ENCODE data around the gene SLC7A11.

Gene SLC7A11

DNA sequence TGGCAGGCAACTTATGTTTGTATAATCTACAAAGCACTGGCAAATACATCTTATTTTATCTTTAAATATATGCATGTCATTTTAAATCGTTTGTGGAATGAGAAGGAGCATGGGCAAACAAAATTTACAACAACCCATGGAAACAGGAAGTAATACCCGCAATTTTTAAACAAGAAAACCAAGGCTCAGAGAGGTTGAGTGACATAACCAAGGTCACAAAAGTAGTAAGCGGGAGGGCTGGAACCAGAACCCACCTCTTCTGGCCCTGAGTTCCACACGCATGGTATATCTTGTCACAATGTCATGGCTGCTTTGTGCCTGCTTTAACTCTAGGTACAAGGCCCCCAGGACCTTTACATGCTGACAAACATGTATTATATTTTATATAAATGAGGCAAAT, 52.9 kb downstream of the SLC7A11 start:
- H3K4me3 ChIP-seq (replicated peaks; ENCODE audit: low read depth, low read length): no peak overlapping the region
- DNase-seq (ENCODE audit: low read depth): no peak
- no peak for TF ChIP-seq CTCF (IDR thresholded peaks at IDR 0.05; ENCODE audit: low read length, missing control alignments)

DNA sequence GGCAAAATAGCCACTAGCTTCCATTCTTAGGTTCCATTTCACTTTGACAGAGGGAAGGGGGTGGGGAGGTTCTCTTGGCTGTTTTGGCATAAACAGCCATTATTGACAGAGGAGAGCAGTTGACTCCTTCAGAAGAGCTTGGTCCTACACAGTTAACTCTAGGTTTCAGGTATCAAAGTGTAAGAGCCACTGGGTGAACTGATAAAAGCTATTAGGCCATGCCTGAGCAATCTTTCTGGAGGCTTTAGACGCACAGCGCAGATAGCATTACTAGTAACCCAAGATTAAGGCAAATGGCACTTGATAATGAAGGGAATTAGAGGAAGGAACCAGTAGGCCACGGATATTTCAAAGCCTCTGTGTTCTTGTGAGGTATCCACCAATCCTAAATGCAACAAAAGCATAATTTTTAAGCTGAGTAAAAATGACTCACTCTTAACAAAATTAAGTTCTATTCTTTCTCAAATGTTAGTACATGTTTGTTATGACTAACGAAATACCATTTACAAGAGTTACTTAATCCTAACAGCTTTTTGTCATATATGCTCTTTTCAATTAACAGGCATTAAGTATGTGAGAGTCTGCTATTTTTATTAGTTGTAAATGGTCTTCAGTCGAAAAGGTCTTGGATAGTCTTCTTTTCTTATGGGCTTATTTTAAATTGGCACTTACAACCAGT, 53.6 kb downstream of the SLC7A11 start:
- TF ChIP-seq CTCF (IDR thresholded peaks at IDR 0.05; ENCODE audit: low read length, missing control alignments): no peak
- H3K4me3 ChIP-seq (replicated peaks; ENCODE audit: low read depth, low read length): no peak overlapping the region
- no peak for DNase-seq (ENCODE audit: low read depth)

- H3K4me3 ChIP-seq (replicated peaks; ENCODE audit: low read depth, low read length): no peak overlapping the region
- TF ChIP-seq CTCF (IDR thresholded peaks at IDR 0.05; ENCODE audit: low read length, missing control alignments): no peak
- DNase-seq (ENCODE audit: low read depth): no peak
These were observed 56.1 kb downstream of the SLC7A11 start for GRCh38 chr4:138185859-138186645.

DNA sequence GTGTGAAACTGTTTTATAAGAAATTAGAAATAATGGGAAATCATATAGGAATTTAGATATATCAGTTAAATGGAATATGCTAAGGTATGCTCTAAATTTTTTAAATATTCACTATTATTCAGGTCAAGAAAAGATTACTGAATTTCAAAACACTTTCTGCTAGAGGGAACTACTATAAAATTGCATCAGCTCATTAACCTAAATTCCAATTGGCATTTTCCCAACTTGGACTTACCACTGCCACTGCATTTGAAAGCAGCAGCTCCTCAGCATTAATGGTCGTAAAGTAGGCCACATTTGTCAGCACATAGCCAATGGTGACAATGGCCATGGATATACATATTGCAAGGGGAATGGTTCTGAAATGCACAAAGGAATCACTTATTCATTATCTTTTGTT, 57.3 kb downstream of the SLC7A11 start:
- TF ChIP-seq CTCF (IDR thresholded peaks at IDR 0.05; ENCODE audit: low read length, missing control alignments): no peak
- no peak overlapping the region for H3K4me3 ChIP-seq (replicated peaks; ENCODE audit: low read depth, low read length)
- DNase-seq (ENCODE audit: low read depth): no peak

DNA sequence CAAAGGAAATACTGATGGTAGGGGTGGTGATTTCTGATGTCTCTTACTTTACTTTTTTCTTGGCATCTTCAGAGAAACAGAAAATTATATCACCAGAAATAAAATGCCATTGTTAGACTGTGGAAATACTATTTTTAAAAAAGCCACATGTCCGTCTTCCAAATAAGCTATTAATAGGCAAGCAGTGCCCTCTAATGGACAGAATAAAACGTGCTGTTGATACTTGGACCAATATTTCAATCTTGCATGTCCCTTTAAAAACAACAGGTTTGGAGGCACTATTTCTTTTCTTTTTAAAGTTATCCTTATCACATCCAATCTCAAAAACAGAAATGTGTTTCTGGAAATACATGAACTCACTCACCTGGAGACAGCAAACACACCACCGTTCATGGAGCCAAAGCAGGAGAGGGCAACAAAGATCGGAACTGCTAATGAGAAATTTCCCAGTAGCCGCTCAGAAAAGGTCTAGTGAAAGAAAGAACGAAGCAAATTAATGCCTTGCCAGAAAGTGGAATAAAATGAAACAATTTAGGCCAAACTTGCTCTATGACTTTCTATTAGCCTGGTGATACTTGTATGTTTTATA, 59.2 kb downstream of the SLC7A11 start:
- TF ChIP-seq CTCF (IDR thresholded peaks at IDR 0.05; ENCODE audit: low read length, missing control alignments): peak; percentile 67
- peak; percentile 89 for DNase-seq (ENCODE audit: low read depth)
- H3K4me3 ChIP-seq (replicated peaks; ENCODE audit: low read depth, low read length): no peak overlapping the region

- TF ChIP-seq CTCF (IDR thresholded peaks at IDR 0.05; ENCODE audit: low read length, missing control alignments): no peak
- peak; percentile 75 for DNase-seq (ENCODE audit: low read depth)
- H3K4me3 ChIP-seq (replicated peaks; ENCODE audit: low read depth, low read length): no peak overlapping the region
These were observed 60.9 kb downstream of the SLC7A11 start for GRCh38 chr4:138181287-138181686.
